Trophoblast cell (in vitro differentiated cells and primary cell): ENCODE data around the gene SELENOW.

Experiments
- DNase-seq, 2 donors: peaks; one replicate each; pipeline ENCODE4 v3.0.0-alpha.2; 2016
- H2AFZ ChIP-seq: 2 replicates; pipeline ENCODE4 v1.6.1; 2013; ENCODE audit warnings: low read length, moderate library complexity, mild to moderate bottlenecking; ENCODE audit not compliant: insufficient read depth, poor library complexity
- H2AK5ac ChIP-seq: 2 replicates; pipeline ENCODE4 v1.6.1; 2013; ENCODE audit warnings: mild to moderate bottlenecking, low read length
- H2BK120ac ChIP-seq: 2 replicates; pipeline ENCODE4 v1.6.1; 2013; ENCODE audit warnings: low read length, mild to moderate bottlenecking, moderate library complexity; ENCODE audit not compliant: insufficient read depth, poor library complexity
- H2BK12ac ChIP-seq: 2 replicates; pipeline ENCODE4 v1.6.1; 2013; ENCODE audit warnings: mild to moderate bottlenecking, low read length, moderate library complexity
- H2BK5ac ChIP-seq: 2 replicates; pipeline ENCODE4 v1.6.1; 2013; ENCODE audit warnings: low read length, low read depth, moderate library complexity, mild to moderate bottlenecking; ENCODE audit not compliant: poor library complexity
- H3K14ac ChIP-seq: 2 replicates; pipeline ENCODE4 v1.6.1; 2013; ENCODE audit warnings: mild to moderate bottlenecking, low read length
- H3K18ac ChIP-seq: 2 replicates; pipeline ENCODE4 v1.6.1; 2013; ENCODE audit warnings: mild to moderate bottlenecking, low read length
- H3K23ac ChIP-seq: 2 replicates; pipeline ENCODE4 v1.6.1; 2013; ENCODE audit warnings: low read length
- H3K27ac ChIP-seq: 2 replicates; pipeline ENCODE4 v1.5.1; 2013; ENCODE audit warnings: low read depth, mild to moderate bottlenecking, inconsistent platforms, low read length, moderate library complexity
- H3K27me3 ChIP-seq: 2 replicates; pipeline ENCODE4 v1.6.1; 2013; ENCODE audit warnings: inconsistent platforms, mild to moderate bottlenecking, low read length, moderate library complexity; ENCODE audit not compliant: insufficient read depth
- H3K36me3 ChIP-seq, 2 experiments: 1 replicate in 1 of 2; 2 replicates in 1 of 2; pipeline ENCODE4 v1.6.1; 2013; ENCODE audit warnings: low read length in 2 of 2, mild to moderate bottlenecking in 2 of 2, moderate library complexity in 1 of 2; ENCODE audit not compliant: insufficient read depth in 2 of 2, control insufficient read depth in 1 of 2
- H3K4ac ChIP-seq: 2 replicates; pipeline ENCODE4 v1.6.1; 2013; ENCODE audit warnings: low read depth, mild to moderate bottlenecking, low read length, moderate library complexity
- H3K4me1 ChIP-seq, 2 experiments: 1 replicate in 1 of 2; 2 replicates in 1 of 2; pipeline ENCODE4 v1.6.1; 2013; ENCODE audit warnings: low read length in 2 of 2, mild to moderate bottlenecking in 2 of 2, moderate library complexity in 1 of 2; ENCODE audit not compliant: insufficient read depth in 2 of 2, control insufficient read depth in 1 of 2
- H3K4me2 ChIP-seq: 2 replicates; pipeline ENCODE4 v1.6.1; 2013; ENCODE audit warnings: inconsistent platforms, mild to moderate bottlenecking, low read length, moderate library complexity
- H3K4me3 ChIP-seq: 2 replicates; pipeline ENCODE4 v1.5.1; 2013; ENCODE audit warnings: mild to moderate bottlenecking, low read depth, low read length, inconsistent platforms
- H3K79me1 ChIP-seq: one replicate; pipeline ENCODE4 v1.6.1; 2013; ENCODE audit warnings: low read length
- H3K79me2 ChIP-seq: 2 replicates; pipeline ENCODE4 v1.6.1; 2013; ENCODE audit warnings: low read length, mild to moderate bottlenecking; ENCODE audit not compliant: control insufficient read depth, insufficient read depth, poor library complexity
- H3K9ac ChIP-seq: 2 replicates; pipeline ENCODE4 v1.6.1; 2013; ENCODE audit warnings: mild to moderate bottlenecking, low read length
- H3K9me3 ChIP-seq: 2 replicates; pipeline ENCODE4 v1.6.1; 2013; ENCODE audit warnings: low read depth, mild to moderate bottlenecking, control low read depth, inconsistent platforms, low read length; ENCODE audit not compliant: insufficient read depth
- H4K12ac ChIP-seq: 2 replicates; pipeline ENCODE4 v1.6.1; 2013; ENCODE audit warnings: low read depth, mild to moderate bottlenecking, low read length, moderate library complexity
- H4K8ac ChIP-seq: 2 replicates; pipeline ENCODE4 v1.6.1; 2013; ENCODE audit warnings: low read depth, mild to moderate bottlenecking, low read length, moderate library complexity
- H4K91ac ChIP-seq: one replicate; pipeline ENCODE4 v1.6.1; 2013; ENCODE audit warnings: low read depth, mild to moderate bottlenecking, low read length, moderate library complexity
- WGBS: extraction: QIAGEN DNeasy Blood & Tissue Kit; methylation state at CpG from one replicate; pipeline ENCODE4 v1.1.7; 2013; ENCODE audit warnings: missing lambda C conversion rate; ENCODE audit not compliant: insufficient read length, insufficient coverage; ENCODE audit errors: extremely low coverage; 5-methylcytosine and 5-hydroxymethylcytosine counted together

The SELENOW gene

DNA sequence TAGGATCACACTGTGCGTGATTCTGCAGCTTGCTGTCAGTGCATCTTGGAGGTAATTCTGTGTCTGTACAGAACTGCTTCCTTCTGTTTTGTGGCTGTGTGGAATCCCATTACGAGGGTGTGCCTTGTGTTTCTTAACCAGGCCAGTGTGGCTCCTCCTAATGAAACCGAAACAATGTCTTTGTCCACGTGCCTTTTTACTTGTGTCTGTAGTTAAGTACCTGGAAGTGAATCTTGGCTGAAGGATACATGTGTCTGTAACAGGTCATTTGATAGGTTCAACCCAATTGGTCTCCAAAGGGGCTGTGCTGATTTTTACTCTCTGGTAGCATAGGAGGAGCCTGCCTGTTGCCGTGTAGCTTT lies 20.1 kb upstream of the SELENOW start:
- Histone ChIP-seq H3K14ac (no peak overlapping the region), H3K4me3 (no peak overlapping the region), H3K9ac (no peak overlapping the region), H3K27ac (no peak overlapping the region), H2BK5ac (no peak overlapping the region), H2AFZ (no peak overlapping the region), H3K23ac (no peak overlapping the region), H3K4me1 (no peaks in the 10 kb centered on the region), H3K79me1 (no peaks in the 10 kb centered on the region), H3K9me3 (peaks cover 4% of the 10 kb centered on the region), H3K18ac (no peak overlapping the region), H3K79me2 (no peaks in the 10 kb centered on the region), H4K12ac (no peak overlapping the region), H2BK12ac (no peak overlapping the region), H3K4me2 (no peak overlapping the region), H4K8ac (no peak overlapping the region), H3K36me3 (peaks cover 45 to 56% of the 10 kb centered on the region in 2 experiments), H2BK120ac (no peak overlapping the region), H4K91ac (no peak overlapping the region), H3K4ac (no peak overlapping the region), H2AK5ac (no peak overlapping the region), H3K27me3 (no peaks in the 10 kb centered on the region)
- WGBS, result no CpG with 5 or more reads among the region's 5 CpGs
- DNase-seq, result no peak

DNA sequence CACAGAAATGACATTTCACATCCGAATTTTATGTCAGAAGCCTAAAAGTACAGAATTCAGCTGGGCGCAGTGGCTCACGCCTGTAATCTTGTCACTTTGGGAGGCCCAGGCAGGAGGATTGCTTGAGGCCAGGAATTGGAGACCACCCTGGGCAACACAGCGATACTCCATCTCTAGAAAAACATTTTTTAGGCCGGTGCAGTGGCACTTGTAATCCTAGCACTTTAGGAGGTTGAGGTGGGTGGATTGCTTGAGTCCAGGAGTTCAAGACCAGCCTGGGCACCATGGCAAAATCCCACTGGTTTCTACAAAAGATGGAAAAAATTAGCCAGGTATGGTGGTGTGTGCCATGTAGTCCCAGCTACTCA lies 17.9 kb upstream of the SELENOW start:
- Histone ChIP-seq H3K4ac (no peak overlapping the region), H4K12ac (no peak overlapping the region), H3K9me3 (peaks cover 2% of the 10 kb centered on the region), H2BK12ac (no peak overlapping the region), H2BK5ac (no peak overlapping the region), H3K4me3 (no peak overlapping the region), H2BK120ac (no peak overlapping the region), H3K27me3 (no peaks in the 10 kb centered on the region), H3K18ac (no peak overlapping the region), H2AK5ac (no peak overlapping the region), H3K4me2 (no peak overlapping the region), H3K9ac (no peak overlapping the region), H2AFZ (no peak overlapping the region), H4K8ac (no peak overlapping the region), H3K14ac (no peak overlapping the region), H3K79me1 (no peaks in the 10 kb centered on the region), H3K79me2 (no peaks in the 10 kb centered on the region), H3K23ac (no peak overlapping the region), H3K27ac (no peak overlapping the region), H4K91ac (no peak overlapping the region), H3K4me1 (no peaks in the 10 kb centered on the region), H3K36me3 (peaks cover 23 to 35% of the 10 kb centered on the region in 2 experiments)
- DNase-seq, result no peak
- WGBS, result no CpG with 5 or more reads among the region's 5 CpGs

DNA sequence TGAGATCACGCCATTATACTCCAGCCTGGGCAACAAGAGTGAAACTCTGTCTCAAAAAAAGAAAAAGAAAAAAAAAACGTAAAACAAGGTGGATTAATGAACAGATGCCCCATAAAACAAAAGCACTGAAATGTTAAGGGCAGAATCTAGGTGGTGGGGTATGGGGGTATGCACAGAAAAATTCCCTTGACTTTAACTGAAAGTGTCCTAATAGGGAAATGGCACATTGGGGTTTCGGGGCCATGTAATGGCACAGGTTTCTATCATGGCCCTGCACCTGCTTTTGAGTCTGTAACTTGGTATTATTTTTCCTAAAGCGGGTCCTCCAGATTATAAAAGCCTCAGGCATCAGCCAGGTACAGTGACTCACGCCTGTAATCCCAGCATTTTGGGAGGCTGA lies 16.9 kb upstream of the SELENOW start:
- H2AK5ac ChIP-seq, result no peak overlapping the region
- no peak overlapping the region for H3K4me2 ChIP-seq
- no peak overlapping the region for H2AFZ ChIP-seq
- peaks cover 14 to 26% of the 10 kb centered on the region in 2 experiments for H3K36me3 ChIP-seq
- no peak overlapping the region for H2BK5ac ChIP-seq
- H3K4me3 ChIP-seq, result no peak overlapping the region
- no peak overlapping the region for H3K9ac ChIP-seq
- H3K14ac ChIP-seq, result no peak overlapping the region
- H3K27me3 ChIP-seq, result no peaks in the 10 kb centered on the region
- H4K91ac ChIP-seq, result no peak overlapping the region
- no CpG with 5 or more reads among the region's 5 CpGs for WGBS
- no peaks in the 10 kb centered on the region for H3K79me1 ChIP-seq
- no peak overlapping the region for H3K23ac ChIP-seq
- H3K79me2 ChIP-seq, result no peaks in the 10 kb centered on the region
- no peak overlapping the region for H3K4ac ChIP-seq
- no peak overlapping the region for H2BK12ac ChIP-seq
- no peak overlapping the region for H3K18ac ChIP-seq
- no peak overlapping the region for H3K27ac ChIP-seq
- DNase-seq, result peak in 1 of 2 donors; percentile 39
- no peak overlapping the region for H4K12ac ChIP-seq
- no peak overlapping the region for H2BK120ac ChIP-seq
- no peak overlapping the region for H4K8ac ChIP-seq
- H3K9me3 ChIP-seq, result peaks cover 3% of the 10 kb centered on the region
- no peaks in the 10 kb centered on the region for H3K4me1 ChIP-seq

DNA sequence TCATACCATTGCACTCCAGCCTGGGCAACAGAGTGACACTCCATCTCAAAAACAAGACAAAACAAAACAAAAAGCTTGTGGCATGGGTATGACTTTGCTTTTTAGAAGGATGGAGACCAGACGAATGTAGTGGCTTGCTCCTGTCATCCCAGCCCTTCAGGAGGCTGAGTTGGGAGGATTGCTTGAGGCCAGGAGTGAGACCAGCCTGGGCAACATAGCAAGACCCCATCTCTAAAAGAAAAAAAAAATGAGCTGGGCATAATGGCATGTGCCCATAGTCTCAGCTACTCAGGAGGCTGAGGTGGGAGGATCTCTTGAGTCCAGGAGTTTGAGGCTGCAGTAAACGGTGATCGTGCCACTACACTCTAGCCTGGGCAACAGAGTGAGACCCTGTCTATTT lies 16.4 kb upstream of the SELENOW start:
- Histone ChIP-seq H4K91ac (no peak overlapping the region), H3K27me3 (no peaks in the 10 kb centered on the region), H3K79me1 (no peaks in the 10 kb centered on the region), H3K23ac (no peak overlapping the region), H2BK12ac (no peak overlapping the region), H4K8ac (no peak overlapping the region), H3K4me1 (no peaks in the 10 kb centered on the region), H3K9ac (no peak overlapping the region), H3K4ac (no peak overlapping the region), H3K18ac (no peak overlapping the region), H3K27ac (no peak overlapping the region), H3K4me2 (no peak overlapping the region), H3K14ac (no peak overlapping the region), H3K36me3 (peaks cover 8 to 20% of the 10 kb centered on the region in 2 experiments), H3K4me3 (no peak overlapping the region), H3K9me3 (peaks cover 4% of the 10 kb centered on the region), H2AFZ (no peak overlapping the region), H2BK5ac (no peak overlapping the region), H2AK5ac (no peak overlapping the region), H2BK120ac (no peak overlapping the region), H4K12ac (no peak overlapping the region), H3K79me2 (no peaks in the 10 kb centered on the region)
- DNase-seq, result no peak
- no CpG with 5 or more reads among the region's 3 CpGs for WGBS
